A549 (cell line): ENCODE results near the gene PLAC8. TPM values are rescaled to one million over a fixed set of nuclear protein-coding genes. Genes with fewer than 3 reads are reported as not detected.

Experiments used
- ATAC-seq, 2 experiments: fragments of 200-7000 bp in 1 of 2; fragments of >200 bp in 1 of 2; cut with Nextera tagmentation in 1 of 2; cut with Tn5 transposase in 1 of 2; 3 replicates each; pipeline versions ENCODE4 v1.8.0 to v1.9.1; 2018 to 2020; ENCODE audit warnings: mild to moderate bottlenecking in 1 of 2, moderate library complexity in 1 of 2
- CTCF ChIA-PET: fragments of 300-600 bp; sonication (Branson Sonifier 250); formaldehyde crosslinking; extraction: SDS; loops from one replicate; lab custom pipeline; 2021; ENCODE audit warnings: antibody characterized with exemption, inconsistent platforms; lab: Yijun Ruan, JAX
- POLR2A ChIA-PET: fragments of 350-600 bp; formaldehyde crosslinking; extraction: SDS; loops from one replicate; lab custom pipeline; 2021; ENCODE audit warnings: antibody characterized with exemption, inconsistent platforms; lab: Yijun Ruan, JAX
- DNase-seq, 2 experiments: peaks; one replicate each; pipeline versions ENCODE4 v3.0.0 to v3.0.0-alpha.2; 2011 to 2016; ENCODE audit warnings: low read depth in 1 of 2, low spot score in 1 of 2
- FAIRE-seq: peaks from 2 replicates; lab custom pipeline; 2011; peaks lifted over from hg19 to GRCh38; lab: Jason Lieb, UNC
- H3K27ac ChIP-seq, 2 experiments: fragments of >200 bp; sonication (Bioruptor Twin); formaldehyde crosslinking; 3 replicates each; pipeline ENCODE4 v1.5.1; 2016 to 2017
- H3K4me1 ChIP-seq: fragments of >200 bp; sonication (Bioruptor Twin); formaldehyde crosslinking; 3 replicates; pipeline ENCODE4 v1.6.1; 2016
- H3K4me2 ChIP-seq: fragments of >200 bp; sonication (Bioruptor Twin); formaldehyde crosslinking; 3 replicates; pipeline ENCODE4 v1.6.1; 2016
- H3K4me3 ChIP-seq: fragments of >200 bp; sonication (Bioruptor Twin); formaldehyde crosslinking; 3 replicates; pipeline ENCODE4 v1.5.1; 2016
- H3K9me3 ChIP-seq: fragments of >200 bp; sonication (Bioruptor Twin); formaldehyde crosslinking; 3 replicates; pipeline ENCODE4 v1.6.1; 2016
- ATOH8 ChIP-seq: fragments of 250-450 bp; sonication (Bioruptor Pico); IDR thresholded peaks from 2 replicates; pipeline ENCODE4 v1.5.0; 2020; ENCODE audit warnings: low read depth, mild to moderate bottlenecking, moderate library complexity
- CBX8 ChIP-seq: fragments of 200-600 bp; sonication (generic); IDR thresholded peaks from 2 replicates; pipeline ENCODE4 v1.6.1; 2016
- CEBPB ChIP-seq, 2 experiments: fragments of >200 bp in 1 of 2; sonication (Bioruptor Twin) in 1 of 2; formaldehyde crosslinking in 1 of 2; IDR thresholded peaks; 2 replicates each; pipeline ENCODE4 v1.6.1; 2012 to 2016
- EHF ChIP-seq: fragments of 250-450 bp; sonication (Bioruptor Pico); IDR thresholded peaks from 2 replicates; pipeline ENCODE4 v1.5.0; 2020; ENCODE audit warnings: mild to moderate bottlenecking
- HOXB13 ChIP-seq: fragments of 250-450 bp; sonication (Bioruptor Pico); IDR thresholded peaks from 2 replicates; pipeline ENCODE4 v1.5.0; 2020; ENCODE audit warnings: low read depth, mild to moderate bottlenecking, moderate library complexity
- MYC ChIP-seq: IDR thresholded peaks from 2 replicates; pipeline ENCODE4 v1.6.1; 2012; ENCODE audit warnings: mild to moderate bottlenecking, inconsistent platforms, low read length, improper control_type of control experiment, borderline replicate concordance
- NR3C1 ChIP-seq: fragments of >200 bp; sonication (Bioruptor Twin); formaldehyde crosslinking; IDR thresholded peaks from 3 replicates; pipeline ENCODE4 v1.6.1; 2017
- RAD21 ChIP-seq, 2 experiments: fragments of >200 bp in 1 of 2; sonication (Bioruptor Twin) in 1 of 2; formaldehyde crosslinking in 1 of 2; IDR thresholded peaks in 1 of 2; conservative IDR thresholded peaks in 1 of 2; 2 replicates in 1 of 2; 3 replicates in 1 of 2; pipeline ENCODE4 v1.6.1; 2012 to 2018; ENCODE audit warnings: inconsistent platforms in 1 of 2
- RARB ChIP-seq: fragments of 250-450 bp; sonication (Bioruptor Pico); IDR thresholded peaks from 2 replicates; pipeline ENCODE4 v1.8.0; 2021; ENCODE audit warnings: mild to moderate bottlenecking, moderate library complexity
- SMC3 ChIP-seq: fragments of >200 bp; sonication (Bioruptor Twin); formaldehyde crosslinking; IDR thresholded peaks from 3 replicates; pipeline ENCODE4 v1.6.1; 2018; ENCODE audit warnings: inconsistent platforms
- SREBF2 ChIP-seq: fragments of 450-650 bp; IDR thresholded peaks from 2 replicates; pipeline ENCODE4 v1.6.1; 2014; ENCODE audit warnings: mild to moderate bottlenecking, moderate library complexity
- USF2 ChIP-seq: fragments of 450-650 bp; IDR thresholded peaks from 2 replicates; pipeline ENCODE4 v1.6.1; 2014; ENCODE audit warnings: antibody characterized with exemption
- ZSCAN20 ChIP-seq: fragments of 250-450 bp; sonication (Bioruptor Pico); IDR thresholded peaks from 2 replicates; pipeline ENCODE4 v1.8.0; 2022; ENCODE audit warnings: mild to moderate bottlenecking, moderate library complexity
- whole genome bisulfite sequencing: methylation state at CpG from one replicate; pipeline ENCODE4 v1.1.6; 2017; ENCODE audit errors: missing lambda C conversion rate; 5-methylcytosine and 5-hydroxymethylcytosine counted together
- polyA plus RNA-seq, 4 experiments: library from polyadenylated mRNA; depleted of rRNA in 3 of 4; stranded (reverse); fragments of >200 nt; fragmentation: RNase III in 1 of 4; extraction: RNeasy Plus Mini Kit Qiagen cat#74134 plus additional on column Dnase treatment in 1 of 4; gene quantifications; 2 replicates in 3 of 4; 3 replicates in 1 of 4; pipeline ENCODE4 v1.2.3, GENCODE V29; 2011 to 2017
- TF ChIP-seq, protein P1 (sequence below): fragments of >200 bp; sonication (Bioruptor Twin); formaldehyde crosslinking; IDR thresholded peaks from 3 replicates; pipeline ENCODE4 v1.5.1; 2016
- TF ChIP-seq, protein P2 (sequence below): fragments of 150-350 bp; IDR thresholded peaks from 2 replicates; pipeline ENCODE4 v1.6.1; 2014; ENCODE audit warnings: low read depth, mild to moderate bottlenecking, low read length
- TF ChIP-seq, protein P3 (sequence below): IDR thresholded peaks from 2 replicates; pipeline ENCODE4 v1.6.1; 2012
- TF ChIP-seq, protein P4 (sequence below): fragments of >200 bp; sonication (Bioruptor Twin); formaldehyde crosslinking; IDR thresholded peaks from 2 replicates; pipeline ENCODE4 v1.6.1; 2016

PLAC8 gene
- polyA plus RNA-seq, 2 of the 4 experiments (the other 2 are of a cell fraction): 1.6 to 8.0 TPM

GRCh38 chr4:83074086-83074704 lies 40.3 kb downstream of the PLAC8 start:
- H3K4me1 ChIP-seq: peaks cover 20% of the 10 kb centered on the region
- H3K9me3 ChIP-seq: no peaks in the 10 kb centered on the region
- peak; percentile 32 to 81 for DNase-seq
- no peak for TF ChIP-seq HOXB13 (CRISPR knock-in tag)
- peak; percentile 56 to 63 for TF ChIP-seq RAD21 (conservative IDR thresholded peaks at IDR 0.05 in 1 of 2, IDR thresholded peaks at IDR 0.05 in 1 of 2)
- TF ChIP-seq SMC3: peak; percentile 62
- no peak for TF ChIP-seq RARB (CRISPR knock-in tag)
- no peak for TF ChIP-seq MYC
- TF ChIP-seq, protein P1, sequence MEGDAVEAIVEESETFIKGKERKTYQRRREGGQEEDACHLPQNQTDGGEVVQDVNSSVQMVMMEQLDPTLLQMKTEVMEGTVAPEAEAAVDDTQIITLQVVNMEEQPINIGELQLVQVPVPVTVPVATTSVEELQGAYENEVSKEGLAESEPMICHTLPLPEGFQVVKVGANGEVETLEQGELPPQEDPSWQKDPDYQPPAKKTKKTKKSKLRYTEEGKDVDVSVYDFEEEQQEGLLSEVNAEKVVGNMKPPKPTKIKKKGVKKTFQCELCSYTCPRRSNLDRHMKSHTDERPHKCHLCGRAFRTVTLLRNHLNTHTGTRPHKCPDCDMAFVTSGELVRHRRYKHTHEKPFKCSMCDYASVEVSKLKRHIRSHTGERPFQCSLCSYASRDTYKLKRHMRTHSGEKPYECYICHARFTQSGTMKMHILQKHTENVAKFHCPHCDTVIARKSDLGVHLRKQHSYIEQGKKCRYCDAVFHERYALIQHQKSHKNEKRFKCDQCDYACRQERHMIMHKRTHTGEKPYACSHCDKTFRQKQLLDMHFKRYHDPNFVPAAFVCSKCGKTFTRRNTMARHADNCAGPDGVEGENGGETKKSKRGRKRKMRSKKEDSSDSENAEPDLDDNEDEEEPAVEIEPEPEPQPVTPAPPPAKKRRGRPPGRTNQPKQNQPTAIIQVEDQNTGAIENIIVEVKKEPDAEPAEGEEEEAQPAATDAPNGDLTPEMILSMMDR: peak; percentile 61
- FAIRE-seq: no peak
- no peak overlapping the region for H3K4me3 ChIP-seq
- ATAC-seq: peak in 1 of 2 experiments; percentile 78; a peak in 4 of 6 replicates
- no peak overlapping the region for H3K27ac ChIP-seq
- 72% methylated on average over 10 of the region's 10 CpGs for WGBS
- H3K4me2 ChIP-seq: 0 out of 3 replicates have a peak overlapping the region, but pooled peaks have one; percentile 9
- CTCF ChIA-PET: interaction anchor here (0.6 to 3.0 kb wide), 18 partner anchors 9 to 209 kb away, joined by 3 to 19 read pairs (median 5); partner anchors contain the start of gene COQ2
- POLR2A ChIA-PET: interaction anchor here (0.6 kb wide), 1 partner anchor 36 kb away, joined by 4 read pairs; no protein-coding TSS in a partner anchor

- H3K4me1 ChIP-seq: peaks cover 39% of the 10 kb centered on the region
- no peak overlapping the region for H3K4me3 ChIP-seq
- POLR2A ChIA-PET: interaction anchor here (0.7 kb wide), 1 partner anchor 214 kb away, joined by 3 read pairs; the partner anchor contains the start of gene COQ2
- TF ChIP-seq ATOH8 (CRISPR knock-in tag) (no peak), RAD21 (conservative IDR thresholded peaks at IDR 0.05 in 1 of 2, IDR thresholded peaks at IDR 0.05 in 1 of 2) (no peak), NR3C1 (no peak), USF2 (no peak), ZSCAN20 (CRISPR knock-in tag) (no peak), CEBPB (IDR thresholded peaks at IDR 0.05) (no peak), SREBF2 (no peak), EHF (CRISPR knock-in tag) (no peak), CBX8 (no peak)
- TF ChIP-seq, protein P2, sequence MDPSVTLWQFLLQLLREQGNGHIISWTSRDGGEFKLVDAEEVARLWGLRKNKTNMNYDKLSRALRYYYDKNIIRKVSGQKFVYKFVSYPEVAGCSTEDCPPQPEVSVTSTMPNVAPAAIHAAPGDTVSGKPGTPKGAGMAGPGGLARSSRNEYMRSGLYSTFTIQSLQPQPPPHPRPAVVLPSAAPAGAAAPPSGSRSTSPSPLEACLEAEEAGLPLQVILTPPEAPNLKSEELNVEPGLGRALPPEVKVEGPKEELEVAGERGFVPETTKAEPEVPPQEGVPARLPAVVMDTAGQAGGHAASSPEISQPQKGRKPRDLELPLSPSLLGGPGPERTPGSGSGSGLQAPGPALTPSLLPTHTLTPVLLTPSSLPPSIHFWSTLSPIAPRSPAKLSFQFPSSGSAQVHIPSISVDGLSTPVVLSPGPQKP: no peak
- TF ChIP-seq, protein P3, sequence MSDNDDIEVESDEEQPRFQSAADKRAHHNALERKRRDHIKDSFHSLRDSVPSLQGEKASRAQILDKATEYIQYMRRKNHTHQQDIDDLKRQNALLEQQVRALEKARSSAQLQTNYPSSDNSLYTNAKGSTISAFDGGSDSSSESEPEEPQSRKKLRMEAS: no peak
- TF ChIP-seq, protein P4, sequence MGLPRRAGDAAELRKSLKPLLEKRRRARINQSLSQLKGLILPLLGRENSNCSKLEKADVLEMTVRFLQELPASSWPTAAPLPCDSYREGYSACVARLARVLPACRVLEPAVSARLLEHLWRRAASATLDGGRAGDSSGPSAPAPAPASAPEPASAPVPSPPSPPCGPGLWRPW: no peak
- WGBS: 67% methylated on average over 1 of the region's 1 CpG
- peak overlapping the region in 1 of 2 experiments; percentile 28; a peak in 1 of 6 replicates for H3K27ac ChIP-seq
- peak overlapping the region; percentile 17; the same call in 1 of the 3 replicates for H3K4me2 ChIP-seq
- FAIRE-seq (no peak), DNase-seq (no peak), ATAC-seq (no peak)
- CTCF ChIA-PET: interaction anchor here (0.7 to 2.5 kb wide), 6 partner anchors 10 to 190 kb away, joined by 3 to 11 read pairs (median 3); no protein-coding TSS in a partner anchor
- no peaks in the 10 kb centered on the region for H3K9me3 ChIP-seq
Measured at GRCh38 chr4:83071116-83071515, 43.4 kb downstream of the PLAC8 start.
